Body of pancreas (tissue), 4 donors: ENCODE results near the gene EIF5A.

Experiments
- POLR2A ChIP-seq, 3 donors: fragments of 450-650 bp; IDR thresholded peaks; one replicate each; pipeline ENCODE4 v1.6.1; 2016; ENCODE audit warnings: antibody characterized with exemption in 3 of 3, mild to moderate bottlenecking in 2 of 3
- TF ChIP-seq, protein P1 (sequence below), 7 experiments: fragments of 450-650 bp in 4 of 7; fragments of 200-600 bp in 3 of 7; sonication (generic) in 3 of 7; IDR thresholded peaks; one replicate each; pipeline ENCODE4 v1.5.1; 2016 to 2019; ENCODE audit warnings: antibody characterized with exemption in 7 of 7

DNA sequence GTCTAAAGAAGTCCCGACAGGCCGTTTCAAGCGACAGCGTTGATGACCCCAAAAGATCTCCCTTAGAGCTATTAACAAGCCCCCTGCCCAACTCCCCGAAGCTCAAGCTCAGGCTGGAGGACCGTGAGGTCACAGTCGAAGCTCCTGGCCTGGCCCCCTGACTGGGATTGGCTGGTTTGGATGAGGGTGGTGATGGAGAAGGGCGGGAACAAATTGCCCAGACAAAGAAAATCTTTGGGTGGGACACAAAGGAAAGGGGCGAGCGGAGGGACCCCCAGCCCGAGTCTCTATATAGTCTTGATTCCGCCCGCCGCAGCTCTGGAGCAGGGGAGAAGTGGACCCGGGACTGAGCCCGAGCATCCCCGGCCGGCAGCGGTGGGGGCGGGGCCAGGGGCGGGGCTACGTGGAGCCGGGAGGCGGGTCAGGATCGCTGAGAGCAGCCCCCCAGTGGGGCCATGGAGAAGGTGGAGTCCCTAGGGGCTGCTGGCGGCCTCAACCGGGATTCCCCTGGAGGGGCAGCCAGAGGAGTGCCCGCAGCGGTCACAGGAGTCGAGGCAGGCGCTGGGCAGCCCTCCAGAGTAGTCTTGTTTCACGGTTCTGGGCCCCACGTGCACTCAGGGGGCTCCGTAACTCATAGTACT is 22.7 kb downstream of the EIF5A start:
- no peak for TF ChIP-seq POLR2A (IDR thresholded peaks at IDR 0.05)
- TF ChIP-seq, protein P1, sequence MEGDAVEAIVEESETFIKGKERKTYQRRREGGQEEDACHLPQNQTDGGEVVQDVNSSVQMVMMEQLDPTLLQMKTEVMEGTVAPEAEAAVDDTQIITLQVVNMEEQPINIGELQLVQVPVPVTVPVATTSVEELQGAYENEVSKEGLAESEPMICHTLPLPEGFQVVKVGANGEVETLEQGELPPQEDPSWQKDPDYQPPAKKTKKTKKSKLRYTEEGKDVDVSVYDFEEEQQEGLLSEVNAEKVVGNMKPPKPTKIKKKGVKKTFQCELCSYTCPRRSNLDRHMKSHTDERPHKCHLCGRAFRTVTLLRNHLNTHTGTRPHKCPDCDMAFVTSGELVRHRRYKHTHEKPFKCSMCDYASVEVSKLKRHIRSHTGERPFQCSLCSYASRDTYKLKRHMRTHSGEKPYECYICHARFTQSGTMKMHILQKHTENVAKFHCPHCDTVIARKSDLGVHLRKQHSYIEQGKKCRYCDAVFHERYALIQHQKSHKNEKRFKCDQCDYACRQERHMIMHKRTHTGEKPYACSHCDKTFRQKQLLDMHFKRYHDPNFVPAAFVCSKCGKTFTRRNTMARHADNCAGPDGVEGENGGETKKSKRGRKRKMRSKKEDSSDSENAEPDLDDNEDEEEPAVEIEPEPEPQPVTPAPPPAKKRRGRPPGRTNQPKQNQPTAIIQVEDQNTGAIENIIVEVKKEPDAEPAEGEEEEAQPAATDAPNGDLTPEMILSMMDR (IDR thresholded peaks at IDR 0.05): no peak
